Testis (tissue), 2 donors: ENCODE data around the gene XYLT1.

Experiments used
- CTCF ChIP-seq, 3 experiments: fragments of 450-650 bp in 2 of 3; fragments of 200-600 bp in 1 of 3; sonication (generic) in 1 of 3; IDR thresholded peaks; one replicate each; pipeline ENCODE4 v1.5.1; 2016 to 2019; ENCODE audit warnings: antibody characterized with exemption in 3 of 3, mild to moderate bottlenecking in 2 of 3, moderate library complexity in 1 of 3
- POLR2A ChIP-seq: fragments of 450-650 bp; IDR thresholded peaks from one replicate; pipeline ENCODE4 v1.6.1; 2017; ENCODE audit warnings: antibody characterized with exemption, mild to moderate bottlenecking, moderate library complexity

GRCh38 chr16:17184026-17184425 is 286.7 kb downstream of the XYLT1 start:
- TF ChIP-seq CTCF (IDR thresholded peaks at IDR 0.05): no peak
- TF ChIP-seq POLR2A: no peak
